Sigmoid colon (tissue), 7 donors: ENCODE measurements around the gene TRABD2B. TPM values are rescaled to one million over a fixed set of nuclear protein-coding genes. Genes with fewer than 3 reads are reported as not detected.

ENCODE experiments used
- DNase-seq: peaks from one replicate; pipeline ENCODE4 v3.0.0-alpha.2; 2019
- H3K27ac ChIP-seq, 4 donors: fragments of 200-600 bp; sonication (generic); one replicate each; pipeline ENCODE4 v1.5.1; 2016 to 2019; ENCODE audit warnings: mild to moderate bottlenecking in 1 of 4
- H3K27me3 ChIP-seq, 3 donors: fragments of 200-600 bp; sonication (generic); one replicate each; pipeline ENCODE4 v1.5.1; 2019; ENCODE audit warnings: mild to moderate bottlenecking in 1 of 3
- H3K36me3 ChIP-seq, 4 donors: fragments of 200-600 bp; sonication (generic); one replicate each; pipeline ENCODE4 v1.5.1; 2016 to 2019
- H3K4me1 ChIP-seq, 4 donors: fragments of 200-600 bp; sonication (generic); one replicate each; pipeline ENCODE4 v1.5.1; 2017 to 2019
- H3K4me3 ChIP-seq, 4 donors: fragments of 200-600 bp; sonication (generic); one replicate each; pipeline ENCODE4 v1.5.1; 2017 to 2019; ENCODE audit warnings: mild to moderate bottlenecking in 2 of 4, moderate library complexity in 1 of 4
- H3K9me3 ChIP-seq, 4 donors: fragments of 200-600 bp in 3 of 4; sonication (generic) in 3 of 4; one replicate each; pipeline versions ENCODE4 v1.5.1 to v1.6.1; 2013 to 2019
- EP300 ChIP-seq, 4 donors: sonication (generic); formaldehyde crosslinking; IDR thresholded peaks; one replicate each; pipeline ENCODE4 v1.6.1; 2017; ENCODE audit warnings: antibody characterized with exemption in 4 of 4
- POLR2A ChIP-seq, 2 donors: fragments of 450-650 bp; IDR thresholded peaks; one replicate each; pipeline ENCODE4 v1.6.1; 2016; ENCODE audit warnings: antibody characterized with exemption in 2 of 2, mild to moderate bottlenecking in 2 of 2, moderate library complexity in 2 of 2
- POLR2AphosphoS5 ChIP-seq, 4 donors: sonication (generic); formaldehyde crosslinking; IDR thresholded peaks; one replicate each; pipeline ENCODE4 v1.6.1; 2017; ENCODE audit warnings: antibody characterized with exemption in 4 of 4
- WGBS, 2 donors: extraction: QIAGEN DNeasy Blood & Tissue Kit; methylation state at CpG; one replicate each; pipeline ENCODE4 v1.1.7; 2013; 5-methylcytosine and 5-hydroxymethylcytosine counted together
- intact Hi-C: fragments of 100-400 bp; cut with DNase I; formaldehyde crosslinking; loops from one replicate; pipeline ENCODE4 v1.15.1; 2023
- polyA plus RNA-seq, 3 donors: library from polyadenylated mRNA; stranded (reverse); fragments of 200-250 nt; gene quantifications; one replicate each; pipeline ENCODE4 v1.2.3, GENCODE V29; 2013
- total RNA-seq, 4 donors: library from RNA; depleted of rRNA; stranded (reverse); fragments of >200 nt; gene quantifications; one replicate each; pipeline ENCODE4 v1.1.0, GENCODE V29; 2016
- TF ChIP-seq, protein P1 (sequence below), 4 experiments: fragments of 450-650 bp in 3 of 4; fragments of 200-600 bp in 1 of 4; IDR thresholded peaks; one replicate each; pipeline ENCODE4 v1.5.1; 2016 to 2019; ENCODE audit warnings: antibody characterized with exemption in 4 of 4, mild to moderate bottlenecking in 3 of 4, moderate library complexity in 2 of 4
- donor health status: healthy with polysubstance abuse.
- donor health status: Bipolar disorder and iron deficiency.
- donor health status: healthy.

TRABD2B gene
- total and polyA plus RNA-seq, 7 donors: 0.63 to 1.8 (median 1.0) TPM; not detected in 1

DNA sequence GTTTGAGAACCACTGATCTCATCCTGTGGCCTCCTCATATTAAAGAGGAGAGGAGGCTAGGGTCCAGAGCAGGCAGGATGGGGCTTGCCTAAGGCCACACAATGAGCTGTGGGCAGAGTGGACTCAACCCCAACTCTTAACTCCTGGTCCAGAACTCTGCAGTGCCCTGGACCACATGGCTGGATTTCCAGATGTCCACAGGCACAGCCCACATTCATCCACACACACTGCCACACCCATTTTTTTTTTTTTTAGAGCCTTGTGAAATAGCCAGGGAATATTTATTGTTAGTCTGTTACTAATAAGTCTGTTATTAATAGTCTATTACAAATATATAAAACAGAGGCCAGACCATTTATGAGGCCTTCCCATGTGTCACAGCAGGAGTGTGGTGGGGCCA, 192.2 kb downstream of the TRABD2B start:
- Histone ChIP-seq H3K4me1 (peaks cover 0 to 12% (median 8%) of the 10 kb centered on the region in 4 donors), H3K36me3 (no peaks in the 10 kb centered on the region), H3K9me3 (no peaks in the 10 kb centered on the region), H3K27me3 (no peaks in the 10 kb centered on the region), H3K27ac (no peak overlapping the region), H3K4me3 (no peak overlapping the region)
- intact Hi-C loops: no loop called here
- TF ChIP-seq POLR2A (IDR thresholded peaks at IDR 0.05) (no peak), POLR2AphosphoS5 (IDR thresholded peaks at IDR 0.05) (no peak), EP300 (IDR thresholded peaks at IDR 0.05) (no peak)
- TF ChIP-seq, protein P1, sequence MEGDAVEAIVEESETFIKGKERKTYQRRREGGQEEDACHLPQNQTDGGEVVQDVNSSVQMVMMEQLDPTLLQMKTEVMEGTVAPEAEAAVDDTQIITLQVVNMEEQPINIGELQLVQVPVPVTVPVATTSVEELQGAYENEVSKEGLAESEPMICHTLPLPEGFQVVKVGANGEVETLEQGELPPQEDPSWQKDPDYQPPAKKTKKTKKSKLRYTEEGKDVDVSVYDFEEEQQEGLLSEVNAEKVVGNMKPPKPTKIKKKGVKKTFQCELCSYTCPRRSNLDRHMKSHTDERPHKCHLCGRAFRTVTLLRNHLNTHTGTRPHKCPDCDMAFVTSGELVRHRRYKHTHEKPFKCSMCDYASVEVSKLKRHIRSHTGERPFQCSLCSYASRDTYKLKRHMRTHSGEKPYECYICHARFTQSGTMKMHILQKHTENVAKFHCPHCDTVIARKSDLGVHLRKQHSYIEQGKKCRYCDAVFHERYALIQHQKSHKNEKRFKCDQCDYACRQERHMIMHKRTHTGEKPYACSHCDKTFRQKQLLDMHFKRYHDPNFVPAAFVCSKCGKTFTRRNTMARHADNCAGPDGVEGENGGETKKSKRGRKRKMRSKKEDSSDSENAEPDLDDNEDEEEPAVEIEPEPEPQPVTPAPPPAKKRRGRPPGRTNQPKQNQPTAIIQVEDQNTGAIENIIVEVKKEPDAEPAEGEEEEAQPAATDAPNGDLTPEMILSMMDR (IDR thresholded peaks at IDR 0.05): no peak
- no peak for DNase-seq

DNA sequence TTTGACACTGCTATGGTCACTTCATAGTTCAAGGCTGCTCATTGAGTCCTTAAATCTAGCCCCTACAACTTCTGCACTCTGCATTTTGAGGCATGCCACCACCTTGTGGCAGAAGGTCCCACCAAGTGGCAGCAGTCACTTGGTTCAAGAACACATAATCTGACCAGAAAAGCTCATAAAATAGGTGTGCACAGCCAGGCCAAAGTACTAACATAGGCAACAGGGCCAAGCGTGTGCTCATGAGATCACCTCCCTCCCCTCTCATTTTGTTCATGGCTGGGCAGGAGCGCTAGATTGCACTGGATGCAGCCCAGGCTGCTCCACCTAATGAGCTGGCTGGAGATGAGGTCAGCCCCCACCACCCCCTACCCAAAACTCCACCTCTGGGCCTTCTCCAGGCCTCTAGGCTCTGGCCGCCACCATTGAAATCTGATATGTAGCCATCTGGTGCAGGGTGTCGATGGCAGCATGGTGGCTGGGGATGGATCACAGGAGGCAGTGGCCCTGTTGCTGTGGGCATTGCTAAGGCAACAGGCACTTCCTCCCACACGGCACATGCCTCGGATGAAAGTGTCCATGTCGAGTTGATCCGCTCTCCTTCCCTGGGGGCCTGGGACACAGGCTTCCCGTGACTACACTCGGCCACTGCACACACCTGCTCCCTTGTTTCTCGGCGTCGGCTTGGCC, 193.2 kb downstream of the TRABD2B start:
- Histone ChIP-seq H3K27ac (no peak overlapping the region), H3K27me3 (no peaks in the 10 kb centered on the region), H3K4me1 (peaks cover 0 to 12% (median 8%) of the 10 kb centered on the region in 4 donors), H3K36me3 (no peaks in the 10 kb centered on the region), H3K4me3 (no peak overlapping the region), H3K9me3 (no peaks in the 10 kb centered on the region)
- TF ChIP-seq POLR2A (IDR thresholded peaks at IDR 0.05): no peak
- intact Hi-C loops: no loop called here
- DNase-seq: no peak
- WGBS, 2 donors: 95% methylated on average over 13 of the region's 13 CpGs

DNA sequence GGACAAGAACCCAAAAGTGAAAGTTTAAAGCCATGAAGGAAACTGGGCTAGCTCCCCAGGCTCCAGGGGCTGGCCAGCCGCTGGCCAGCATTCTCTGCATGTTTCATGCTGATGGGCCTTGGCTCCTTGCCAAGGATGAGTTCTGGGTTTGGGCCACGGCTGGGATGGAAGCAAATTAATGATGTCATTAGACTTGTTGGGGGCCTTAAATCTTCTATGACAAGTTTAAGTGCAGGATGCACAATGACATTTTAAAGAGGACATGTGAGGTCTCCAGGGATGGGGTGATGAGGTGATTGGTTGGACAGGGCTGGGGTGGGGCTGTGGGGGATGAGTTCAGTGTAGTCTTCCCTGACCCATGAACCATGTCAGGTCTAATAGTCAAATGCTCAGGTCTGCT, 199.6 kb downstream of the TRABD2B start:
- Histone ChIP-seq H3K9me3 (no peaks in the 10 kb centered on the region), H3K27ac (no peak overlapping the region), H3K4me3 (no peak overlapping the region), H3K4me1 (peaks cover 0 to 10% (median 8%) of the 10 kb centered on the region in 4 donors), H3K27me3 (no peaks in the 10 kb centered on the region), H3K36me3 (no peaks in the 10 kb centered on the region)
- TF ChIP-seq POLR2A (IDR thresholded peaks at IDR 0.05): no peak
- TF ChIP-seq EP300 (IDR thresholded peaks at IDR 0.05): no peak
- TF ChIP-seq POLR2AphosphoS5 (IDR thresholded peaks at IDR 0.05): peak in 1 of 4 donors; percentile 5
- TF ChIP-seq, protein P1 (IDR thresholded peaks at IDR 0.05): no peak
- intact Hi-C loops: no loop called here
- no peak for DNase-seq
- WGBS, 2 donors: 58 to 61% methylated on average over 2 of the region's 2 CpGs

DNA sequence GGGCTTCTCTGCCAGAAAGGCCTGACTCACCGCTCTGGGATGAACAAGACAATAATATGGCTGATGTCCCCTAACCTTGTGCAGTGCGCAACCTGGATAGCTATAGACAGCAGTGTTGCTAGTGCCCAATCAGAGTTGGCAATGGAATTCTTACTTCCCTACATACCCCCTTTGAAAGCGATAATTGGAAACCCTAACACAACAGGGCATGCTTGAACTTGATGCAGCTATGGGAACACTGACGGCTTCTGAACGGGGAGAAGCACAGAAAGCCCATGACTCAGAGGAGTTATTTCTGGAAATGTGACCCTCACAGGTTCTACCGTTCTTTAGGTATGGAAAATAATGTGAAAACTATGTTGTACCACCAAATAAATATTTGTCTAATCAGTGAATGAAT, 200.6 kb downstream of the TRABD2B start:
- no peak for DNase-seq
- no peaks in the 10 kb centered on the region for H3K27me3 ChIP-seq
- no peak overlapping the region for H3K27ac ChIP-seq
- WGBS, 2 donors: 95 to 96% methylated on average over 6 of the region's 6 CpGs
- peaks cover 0 to 10% (median 8%) of the 10 kb centered on the region in 4 donors for H3K4me1 ChIP-seq
- H3K9me3 ChIP-seq: no peaks in the 10 kb centered on the region
- no peak overlapping the region for H3K4me3 ChIP-seq
- TF ChIP-seq, protein P1 (IDR thresholded peaks at IDR 0.05): no peak
- no peak for TF ChIP-seq POLR2A (IDR thresholded peaks at IDR 0.05)
- TF ChIP-seq POLR2AphosphoS5 (IDR thresholded peaks at IDR 0.05): no peak
- no peak for TF ChIP-seq EP300 (IDR thresholded peaks at IDR 0.05)
- intact Hi-C loops: no loop called here
- no peaks in the 10 kb centered on the region for H3K36me3 ChIP-seq

DNA sequence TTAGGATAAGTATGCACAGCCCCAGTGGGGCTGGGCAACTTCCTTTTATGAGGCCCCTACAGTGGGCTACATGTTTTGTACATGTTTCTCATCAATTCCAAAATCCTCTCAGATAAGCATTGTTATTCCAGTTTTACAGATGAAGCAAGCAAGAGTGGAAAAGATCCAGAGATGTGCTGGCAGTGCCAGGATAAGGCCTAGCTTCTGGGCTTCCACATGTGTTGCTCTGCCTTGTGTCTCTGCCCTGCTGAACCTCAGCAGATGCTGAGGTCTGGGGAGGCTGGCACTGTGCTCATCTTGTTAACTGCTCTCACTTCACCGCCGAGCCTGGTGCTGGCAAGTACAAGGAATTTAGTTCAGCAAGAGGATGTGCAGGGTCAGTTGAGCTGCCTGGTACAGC, 202.1 kb downstream of the TRABD2B start:
- no peaks in the 10 kb centered on the region for H3K36me3 ChIP-seq
- TF ChIP-seq, protein P1 (IDR thresholded peaks at IDR 0.05): no peak
- TF ChIP-seq EP300 (IDR thresholded peaks at IDR 0.05): no peak
- TF ChIP-seq POLR2A (IDR thresholded peaks at IDR 0.05): no peak
- TF ChIP-seq POLR2AphosphoS5 (IDR thresholded peaks at IDR 0.05): peak in 2 of 4 donors; percentile 26 to 54
- intact Hi-C loops: no loop called here
- peaks cover 0 to 10% (median 8%) of the 10 kb centered on the region in 4 donors for H3K4me1 ChIP-seq
- H3K27ac ChIP-seq: peak overlapping the region in 1 of 4 donors; percentile 32
- no peak for DNase-seq
- 92% methylated on average over 2 of the region's 2 CpGs for WGBS, 2 donors
- no peaks in the 10 kb centered on the region for H3K27me3 ChIP-seq
- no peaks in the 10 kb centered on the region for H3K9me3 ChIP-seq
- no peak overlapping the region for H3K4me3 ChIP-seq
